Keratinocyte (primary cell): Measurements from ENCODE around the gene SYT1. TPM values are rescaled to one million over a fixed set of nuclear protein-coding genes. Genes with fewer than 3 reads are reported as not detected.

ENCODE experiments used
- DNase-seq: peaks from one replicate; pipeline ENCODE4 v3.0.0-alpha.2; 2011; ENCODE audit warnings: low read depth, missing footprints, low spot score
- FAIRE-seq: peaks from 2 replicates; lab custom pipeline; 2011; peaks lifted over from hg19 to GRCh38; lab: Jason Lieb, UNC
- H2AFZ ChIP-seq: 2 replicates; pipeline ENCODE4 v1.6.0; 2012; ENCODE audit warnings: low read length, control low read depth, inconsistent platforms; ENCODE audit not compliant: control insufficient read depth
- H3K27ac ChIP-seq: 2 replicates; pipeline ENCODE4 v1.5.1; 2011; ENCODE audit warnings: low read length; ENCODE audit not compliant: control insufficient read depth, insufficient read depth
- H3K27me3 ChIP-seq: 3 replicates; pipeline ENCODE4 v1.6.0; 2011; ENCODE audit warnings: low read length; ENCODE audit not compliant: control insufficient read depth, insufficient read depth; ENCODE audit errors: extremely low read depth
- H3K36me3 ChIP-seq, 2 experiments: 2 replicates in 1 of 2; 3 replicates in 1 of 2; pipeline ENCODE4 v1.5.1; 2011; ENCODE audit warnings: low read length in 2 of 2, mild to moderate bottlenecking in 1 of 2; ENCODE audit not compliant: control insufficient read depth in 2 of 2, insufficient read depth in 2 of 2; ENCODE audit errors: extremely low read depth in 1 of 2
- H3K4me1 ChIP-seq: 3 replicates; pipeline ENCODE4 v1.5.1; 2011; ENCODE audit warnings: low read length; ENCODE audit not compliant: control insufficient read depth, insufficient read depth; ENCODE audit errors: extremely low read depth
- H3K4me2 ChIP-seq: 3 replicates; pipeline ENCODE4 v1.6.0; 2011; ENCODE audit warnings: low read depth, low read length; ENCODE audit not compliant: control insufficient read depth, insufficient read depth; ENCODE audit errors: extremely low read depth
- H3K4me3 ChIP-seq, 3 experiments: fragments of 200-600 bp in 1 of 3; sonication (generic) in 1 of 3; 2 replicates in 2 of 3; 3 replicates in 1 of 3; pipeline ENCODE4 v1.5.1; 2011 to 2016; ENCODE audit warnings: low read length in 3 of 3, mild to moderate bottlenecking in 3 of 3, control low read depth in 2 of 3, inconsistent platforms in 1 of 3, low read depth in 1 of 3, mixed read lengths in 1 of 3, mixed run types in 1 of 3, moderate library complexity in 1 of 3; ENCODE audit not compliant: control insufficient read depth in 2 of 3, insufficient read depth in 2 of 3; ENCODE audit errors: extremely low read depth in 1 of 3
- H3K79me2 ChIP-seq: 2 replicates; pipeline ENCODE4 v1.6.0; 2012; ENCODE audit warnings: low read length; ENCODE audit not compliant: control insufficient read depth, insufficient read depth
- H3K9ac ChIP-seq: 3 replicates; pipeline ENCODE4 v1.6.0; 2011; ENCODE audit warnings: low read length; ENCODE audit not compliant: control insufficient read depth, insufficient read depth; ENCODE audit errors: extremely low read depth
- H3K9me1 ChIP-seq: 3 replicates; pipeline ENCODE4 v1.6.0; 2011; ENCODE audit warnings: low read length; ENCODE audit not compliant: control insufficient read depth, insufficient read depth; ENCODE audit errors: extremely low read depth
- H3K9me3 ChIP-seq: 2 replicates; pipeline ENCODE4 v1.5.1; 2012; ENCODE audit warnings: low read depth, low read length; ENCODE audit not compliant: control insufficient read depth
- H4K20me1 ChIP-seq: 3 replicates; pipeline ENCODE4 v1.6.0; 2011; ENCODE audit warnings: low read length; ENCODE audit not compliant: control insufficient read depth, insufficient read depth; ENCODE audit errors: extremely low read depth
- EZH2 ChIP-seq: IDR thresholded peaks from one replicate; pipeline ENCODE4 v1.6.1; 2012; ENCODE audit warnings: inconsistent platforms, mild to moderate bottlenecking, low read length, moderate library complexity
- dilution Hi-C: fragments of 300-500 bp; cut with MboI; formaldehyde crosslinking; loops from one replicate; pipeline ENCODE4 v1.7.0; 2020; ENCODE audit warnings: low sequenced_read_pairs; ENCODE audit not compliant: extremely low pct_ligation_motif_present
- polyA plus RNA-seq, 5 experiments: library from polyadenylated mRNA; depleted of rRNA in 3 of 5; stranded (reverse) in 3 of 5; stranded (forward) in 1 of 5; unstranded in 1 of 5; fragments of >200 nt; gene quantifications; 1 replicate in 1 of 5; 2 replicates in 3 of 5; 3 replicates in 1 of 5; pipeline versions ENCODE4 v1.2.1 to v1.2.3, GENCODE V29; 2011 to 2012; ENCODE audit warnings: missing spikeins in 2 of 5, low read depth in 1 of 5, low replicate concordance in 1 of 5
- TF ChIP-seq, protein P1 (sequence below), 3 experiments: IDR thresholded peaks in 1 of 3; conservative IDR thresholded peaks in 1 of 3; optimal IDR thresholded peaks in 1 of 3; 2 replicates in 2 of 3; 3 replicates in 1 of 3; pipeline versions ENCODE3 to v1.5.1; 2011; ENCODE audit warnings: low read length in 3 of 3, mild to moderate bottlenecking in 3 of 3, moderate library complexity in 2 of 3, control low read depth in 1 of 3, inconsistent platforms in 1 of 3; ENCODE audit not compliant: insufficient read depth in 2 of 3; ENCODE audit errors: extremely low read depth in 1 of 3

The SYT1 gene
- polyA plus RNA-seq, 1 donor (not counting 4 experiments of a cell fraction or from before 2014, with no cell fraction given) = 6.1 TPM

- no peak for FAIRE-seq
- Histone ChIP-seq H4K20me1 (no peaks in the 10 kb centered on the region), H3K27me3 (no peaks in the 10 kb centered on the region), H3K4me3 (no peak overlapping the region), H3K4me2 (no peak overlapping the region), H3K9me1 (no peaks in the 10 kb centered on the region), H3K27ac (no peak overlapping the region), H3K9me3 (no peaks in the 10 kb centered on the region), H3K79me2 (no peaks in the 10 kb centered on the region), H3K4me1 (no peaks in the 10 kb centered on the region), H3K9ac (no peak overlapping the region), H2AFZ (no peak overlapping the region), H3K36me3 (no peaks in the 10 kb centered on the region)
- dilution Hi-C loops = no loop called here
- no peak for DNase-seq
- no peak for TF ChIP-seq EZH2
- TF ChIP-seq, protein P1, sequence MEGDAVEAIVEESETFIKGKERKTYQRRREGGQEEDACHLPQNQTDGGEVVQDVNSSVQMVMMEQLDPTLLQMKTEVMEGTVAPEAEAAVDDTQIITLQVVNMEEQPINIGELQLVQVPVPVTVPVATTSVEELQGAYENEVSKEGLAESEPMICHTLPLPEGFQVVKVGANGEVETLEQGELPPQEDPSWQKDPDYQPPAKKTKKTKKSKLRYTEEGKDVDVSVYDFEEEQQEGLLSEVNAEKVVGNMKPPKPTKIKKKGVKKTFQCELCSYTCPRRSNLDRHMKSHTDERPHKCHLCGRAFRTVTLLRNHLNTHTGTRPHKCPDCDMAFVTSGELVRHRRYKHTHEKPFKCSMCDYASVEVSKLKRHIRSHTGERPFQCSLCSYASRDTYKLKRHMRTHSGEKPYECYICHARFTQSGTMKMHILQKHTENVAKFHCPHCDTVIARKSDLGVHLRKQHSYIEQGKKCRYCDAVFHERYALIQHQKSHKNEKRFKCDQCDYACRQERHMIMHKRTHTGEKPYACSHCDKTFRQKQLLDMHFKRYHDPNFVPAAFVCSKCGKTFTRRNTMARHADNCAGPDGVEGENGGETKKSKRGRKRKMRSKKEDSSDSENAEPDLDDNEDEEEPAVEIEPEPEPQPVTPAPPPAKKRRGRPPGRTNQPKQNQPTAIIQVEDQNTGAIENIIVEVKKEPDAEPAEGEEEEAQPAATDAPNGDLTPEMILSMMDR (optimal IDR thresholded peaks at IDR 0.05 in 1 of 3, IDR thresholded peaks at IDR 0.05 in 1 of 3, conservative IDR thresholded peaks at IDR 0.05 in 1 of 3; ENCODE audit: extremely low read depth in 1 of 3, insufficient read depth in 2 of 3, low read length in 3 of 3) = no peak
Measured at GRCh38 chr12:79086541-79087296, 222.1 kb downstream of the SYT1 start.

DNA sequence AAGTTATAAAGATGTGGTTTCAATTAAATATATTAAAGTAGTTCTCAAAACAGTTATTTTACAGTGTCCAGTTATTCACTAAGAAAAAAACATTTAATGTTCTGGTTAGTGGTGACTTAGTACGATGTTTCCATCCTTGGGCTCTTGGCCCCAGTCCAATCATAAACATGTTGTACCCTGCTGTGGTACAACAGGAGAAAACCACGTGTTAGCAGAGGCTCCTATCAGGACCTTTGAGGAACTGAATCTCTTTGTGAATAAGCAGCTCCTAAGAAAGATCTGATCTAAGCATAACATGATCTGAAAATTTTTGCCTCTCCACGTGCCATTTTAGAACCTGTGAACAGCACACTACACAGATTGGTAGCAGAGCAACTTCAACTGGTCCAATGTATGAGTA, 234.0 kb downstream of the SYT1 start:
- Histone ChIP-seq H3K9ac (no peak overlapping the region), H3K9me3 (no peaks in the 10 kb centered on the region), H3K4me2 (no peak overlapping the region), H3K4me3 (no peak overlapping the region), H3K27ac (no peak overlapping the region), H3K79me2 (no peaks in the 10 kb centered on the region), H3K9me1 (no peaks in the 10 kb centered on the region), H2AFZ (no peak overlapping the region), H3K4me1 (no peaks in the 10 kb centered on the region), H3K36me3 (no peaks in the 10 kb centered on the region), H3K27me3 (no peaks in the 10 kb centered on the region), H4K20me1 (no peaks in the 10 kb centered on the region)
- dilution Hi-C loops = no loop called here
- TF ChIP-seq, protein P1 (optimal IDR thresholded peaks at IDR 0.05 in 1 of 3, IDR thresholded peaks at IDR 0.05 in 1 of 3, conservative IDR thresholded peaks at IDR 0.05 in 1 of 3; ENCODE audit: extremely low read depth in 1 of 3, insufficient read depth in 2 of 3, low read length in 3 of 3) = no peak
- TF ChIP-seq EZH2 = no peak
- no peak for DNase-seq
- no peak for FAIRE-seq
